ENCODE results near the gene CCDC148.
A peak's percentile ranks its signal among the peaks of the same experiment; 100 is the strongest.
"Not testable (repeated sequence)": the region's sequence is repeated elsewhere in the genome, so short reads cannot be mapped to it uniquely, and the experiment has no call there.

Gene CCDC148

DNA sequence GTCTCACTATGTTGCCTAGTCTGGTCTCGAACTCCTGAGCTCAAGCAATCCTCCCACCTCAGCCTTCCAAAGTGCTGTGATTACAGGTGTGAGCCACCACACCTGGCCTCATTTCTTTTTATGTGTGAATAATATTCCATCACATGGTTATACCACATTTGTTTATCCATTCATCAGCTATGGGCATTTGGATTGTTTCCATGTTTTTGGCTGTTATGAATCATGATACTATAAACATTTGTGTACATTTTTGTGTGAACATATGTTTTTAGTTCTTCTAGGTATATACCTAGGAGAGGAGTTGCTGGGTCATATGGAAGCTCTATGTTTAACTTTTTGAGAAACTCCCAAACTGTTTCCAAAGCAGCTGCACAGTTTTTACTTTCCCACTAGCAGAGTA is 24.6 kb upstream of the CCDC148 start:
- no peak for DNase-seq

DNA sequence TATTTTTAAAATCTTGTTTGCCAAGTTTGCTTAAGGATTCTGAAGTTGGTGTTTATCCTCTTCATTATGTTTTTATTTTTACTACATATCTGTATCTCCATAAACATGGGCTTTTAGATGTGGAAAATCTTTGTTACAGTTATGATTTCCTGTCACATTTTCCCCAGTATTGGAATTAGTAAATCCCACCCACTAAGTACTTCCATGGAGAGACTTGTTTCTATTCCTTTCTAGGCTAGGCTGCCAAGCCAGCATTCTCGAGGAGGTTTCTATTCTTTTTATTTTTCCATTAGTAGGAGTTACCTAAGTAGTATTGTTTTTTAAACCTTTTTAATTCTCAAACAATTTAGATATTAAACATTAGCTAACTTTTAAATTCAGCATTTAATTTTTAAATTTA is 22.3 kb upstream of the CCDC148 start:
- no peak for DNase-seq

DNA sequence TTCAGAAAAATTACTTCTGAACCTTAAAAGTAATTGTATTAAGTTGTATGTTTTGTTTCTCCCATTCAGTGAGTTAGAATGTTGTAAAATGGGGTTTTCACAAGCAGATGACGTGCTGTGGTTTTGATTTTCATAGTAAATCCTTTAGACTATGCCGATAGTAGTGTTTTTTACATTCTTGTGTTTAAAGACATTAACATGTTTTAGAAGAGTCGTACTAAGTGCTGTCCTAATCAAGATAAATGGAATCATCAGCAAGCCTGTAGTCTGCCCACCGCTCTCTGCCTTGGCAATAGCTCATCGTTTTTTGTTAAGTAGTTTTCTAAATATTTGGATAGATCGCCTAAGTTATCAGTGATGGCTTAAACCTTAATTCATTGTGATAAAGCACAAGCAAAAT is 21.7 kb upstream of the CCDC148 start:
- no peak for DNase-seq

DNA sequence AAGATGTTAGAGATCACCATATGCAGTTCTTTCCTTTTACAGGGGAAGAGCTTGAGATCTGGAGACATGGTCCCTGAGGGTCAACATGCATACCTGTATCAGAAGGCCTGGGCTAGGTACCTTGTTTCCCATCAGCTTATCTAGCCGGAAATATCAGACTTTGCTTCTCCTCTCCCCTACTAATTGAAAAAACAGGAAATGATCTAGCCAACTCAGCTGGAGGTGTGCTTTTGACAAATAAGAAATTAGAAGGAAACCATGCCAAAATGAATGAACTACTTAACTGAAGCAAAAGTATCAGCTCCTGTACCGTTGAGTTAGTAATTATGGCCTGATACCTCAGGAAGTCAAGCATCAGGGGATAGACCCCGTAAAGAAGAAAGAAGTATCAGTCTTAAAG is 20.6 kb upstream of the CCDC148 start:
- no peak for DNase-seq

DNA sequence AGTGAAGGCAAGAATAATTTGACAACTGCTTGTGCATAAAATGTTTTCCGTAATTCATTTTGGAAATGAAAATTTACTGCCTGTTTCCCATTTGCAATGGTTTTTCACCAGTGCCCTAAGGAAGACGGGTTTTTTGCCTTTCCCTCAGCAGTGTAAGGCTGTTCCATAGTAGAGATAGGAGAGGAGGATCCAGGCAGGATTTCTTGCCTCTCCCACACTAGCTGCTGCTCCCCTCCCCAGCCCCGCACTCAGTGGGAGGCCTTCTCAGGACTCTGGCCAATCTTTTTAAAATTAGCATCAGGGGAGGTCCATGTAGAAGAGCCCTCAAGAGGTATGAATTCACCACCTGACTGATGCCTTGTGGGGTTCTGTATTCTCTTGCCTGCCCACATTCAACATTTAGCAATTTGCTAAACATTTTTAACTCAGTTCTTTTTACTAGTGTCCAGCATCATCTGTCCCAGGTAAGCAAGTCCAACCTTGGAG is 18.0 kb upstream of the CCDC148 start:
- not testable (repeated sequence) for DNase-seq

DNA sequence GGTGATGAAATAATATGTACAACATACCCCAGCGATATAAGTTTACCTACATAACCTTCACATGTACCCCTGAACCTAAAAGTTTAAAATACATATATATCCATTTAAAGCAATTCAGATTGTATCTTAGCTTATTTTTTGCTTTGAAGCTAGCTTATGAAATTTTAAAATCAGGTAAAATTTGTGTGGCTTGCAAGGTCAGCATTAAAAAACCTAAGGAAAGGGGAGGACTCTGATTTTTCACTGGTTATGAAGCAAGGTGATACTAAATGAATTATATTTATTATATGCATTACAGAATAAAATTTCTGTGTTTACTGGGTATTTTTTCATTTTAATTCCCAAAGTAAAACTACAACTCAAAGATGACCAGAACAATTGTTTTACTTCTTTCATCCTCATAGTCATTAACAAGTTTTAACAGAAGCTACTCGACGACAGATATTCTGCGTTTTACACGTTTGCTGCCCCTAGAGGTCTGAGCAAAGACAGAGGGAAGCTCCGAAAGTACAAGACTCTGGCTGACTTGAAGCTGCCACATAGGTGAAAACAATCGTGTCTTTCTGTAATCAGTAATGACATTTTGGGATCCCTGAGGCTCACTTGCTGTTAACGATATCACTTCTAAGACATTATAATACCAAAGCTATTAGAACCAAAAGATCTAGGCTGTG is 17.3 kb upstream of the CCDC148 start:
- DNase-seq: no peak

DNA sequence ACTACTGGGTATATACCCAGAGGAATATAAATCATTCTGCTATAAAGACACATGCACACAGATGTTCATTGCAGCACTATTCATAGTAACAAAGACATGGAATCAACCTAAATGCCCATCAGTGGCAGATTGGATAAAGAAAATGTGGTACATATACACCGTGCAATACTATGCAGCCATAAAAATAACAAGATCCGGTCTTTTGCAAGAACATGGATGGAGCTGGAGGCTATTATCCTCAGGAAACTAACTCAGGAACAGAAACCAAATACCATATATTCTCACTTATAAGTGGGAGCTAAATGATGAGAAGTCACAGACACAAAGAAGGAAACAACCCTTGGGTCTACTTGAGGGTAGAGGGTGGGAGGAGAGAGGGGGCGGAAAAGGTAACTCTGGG is 16.7 kb upstream of the CCDC148 start:
- DNase-seq: not testable (repeated sequence)

DNA sequence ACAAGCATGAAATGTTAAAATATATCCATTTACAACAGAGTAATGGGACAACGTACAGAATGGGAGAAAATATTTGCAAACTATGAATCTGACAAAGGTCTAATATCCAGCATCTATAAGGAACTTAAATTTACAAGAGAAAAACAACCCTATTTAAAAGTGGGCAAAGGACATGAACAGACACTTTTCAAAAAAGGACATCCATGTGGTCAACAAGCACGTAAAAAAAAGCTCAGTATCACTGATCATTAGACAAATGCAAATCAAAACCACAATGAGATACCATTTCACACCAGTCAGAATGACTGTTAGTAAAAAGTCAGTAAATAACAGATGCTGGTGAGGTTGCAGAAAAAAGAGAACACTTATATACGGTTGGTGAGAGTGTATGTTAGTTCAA is 16.3 kb upstream of the CCDC148 start:
- DNase-seq: not testable (repeated sequence)

DNA sequence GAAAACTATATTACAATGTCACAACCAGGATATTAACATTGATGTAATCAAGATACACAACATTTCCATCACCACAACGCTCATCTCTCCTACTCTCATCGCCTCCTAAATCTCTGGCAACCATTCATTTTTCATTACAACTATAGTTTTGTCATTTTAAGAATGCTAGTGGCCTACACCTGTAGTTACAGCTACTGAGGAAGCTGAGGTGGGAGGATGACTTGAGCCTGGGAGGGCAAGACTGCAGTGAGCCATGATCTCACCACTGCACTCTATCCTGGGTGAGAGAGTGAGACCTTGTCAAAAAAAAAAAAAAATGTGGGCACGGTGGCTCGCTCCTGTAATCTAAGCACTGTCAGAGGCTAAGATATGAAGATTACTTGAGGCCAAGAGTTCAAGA is 10.7 kb upstream of the CCDC148 start:
- DNase-seq: no peak

DNA sequence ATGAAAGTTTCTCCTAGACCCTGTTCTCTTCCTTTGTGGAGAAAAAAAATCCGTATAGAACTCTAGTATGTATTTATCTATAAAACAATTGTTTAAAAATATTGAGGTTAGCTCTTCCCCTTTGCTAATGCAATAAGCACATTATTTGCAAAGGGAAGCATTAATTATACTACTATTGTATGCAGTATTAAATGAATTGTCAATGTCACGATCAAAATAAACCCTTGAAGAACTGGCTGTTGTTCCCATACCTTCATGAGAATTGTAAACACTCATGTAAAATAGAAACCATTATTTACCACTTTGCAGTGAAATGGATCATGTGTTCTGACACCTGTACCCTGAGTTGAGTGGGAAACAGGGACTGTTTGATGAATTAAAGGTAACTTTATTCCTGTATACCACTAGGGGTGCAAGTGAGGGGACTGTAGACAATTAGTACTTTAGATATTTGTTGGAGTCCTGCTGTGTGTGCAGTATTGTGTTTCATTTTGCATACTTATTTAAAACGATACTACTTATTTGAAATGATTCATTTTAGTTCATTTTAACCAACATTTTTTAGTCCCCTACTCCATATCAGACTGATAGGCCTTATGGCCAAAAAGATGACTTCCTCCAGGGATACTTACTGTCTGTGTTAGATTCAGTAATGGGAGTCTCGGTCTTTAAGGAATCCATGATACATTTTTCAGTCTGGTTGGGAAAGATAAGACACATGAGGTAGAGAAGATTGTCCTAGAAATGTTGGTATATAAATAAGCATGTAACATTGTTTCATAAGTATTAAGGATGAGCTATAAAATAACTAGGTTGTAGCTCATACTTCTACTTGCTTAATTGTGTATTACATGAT is 8.1 kb upstream of the CCDC148 start:
- DNase-seq: peak in 1 of 2 experiments; percentile 56

DNA sequence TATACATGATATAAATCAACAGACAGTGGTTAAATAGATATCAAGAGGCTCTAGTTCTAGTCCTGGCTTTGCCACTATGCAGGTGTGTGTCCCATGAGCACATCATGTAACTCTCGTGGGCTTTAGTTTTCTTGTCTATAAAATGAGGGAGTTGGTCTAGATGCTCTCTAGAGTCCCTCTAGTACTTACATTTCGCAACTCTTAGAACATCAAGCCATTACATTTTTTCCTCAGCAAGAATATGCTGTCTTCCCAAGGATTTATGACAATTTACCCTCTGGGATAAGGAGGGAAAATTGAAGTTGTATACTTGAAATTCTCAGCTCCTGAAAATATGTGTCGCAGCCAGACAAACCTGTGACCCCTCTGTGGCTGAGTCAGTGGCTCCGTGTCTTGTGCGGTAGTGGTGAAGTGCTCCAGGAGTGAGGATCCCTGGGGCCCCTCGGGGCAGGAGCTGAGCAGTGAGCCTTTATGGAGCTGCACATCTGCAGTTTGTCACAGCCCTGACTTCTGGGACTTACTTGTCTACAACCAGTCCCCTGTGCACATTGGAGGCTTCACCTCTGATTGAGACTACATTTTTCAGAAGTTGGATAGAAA is 7.0 kb upstream of the CCDC148 start:
- no peak for DNase-seq

DNA sequence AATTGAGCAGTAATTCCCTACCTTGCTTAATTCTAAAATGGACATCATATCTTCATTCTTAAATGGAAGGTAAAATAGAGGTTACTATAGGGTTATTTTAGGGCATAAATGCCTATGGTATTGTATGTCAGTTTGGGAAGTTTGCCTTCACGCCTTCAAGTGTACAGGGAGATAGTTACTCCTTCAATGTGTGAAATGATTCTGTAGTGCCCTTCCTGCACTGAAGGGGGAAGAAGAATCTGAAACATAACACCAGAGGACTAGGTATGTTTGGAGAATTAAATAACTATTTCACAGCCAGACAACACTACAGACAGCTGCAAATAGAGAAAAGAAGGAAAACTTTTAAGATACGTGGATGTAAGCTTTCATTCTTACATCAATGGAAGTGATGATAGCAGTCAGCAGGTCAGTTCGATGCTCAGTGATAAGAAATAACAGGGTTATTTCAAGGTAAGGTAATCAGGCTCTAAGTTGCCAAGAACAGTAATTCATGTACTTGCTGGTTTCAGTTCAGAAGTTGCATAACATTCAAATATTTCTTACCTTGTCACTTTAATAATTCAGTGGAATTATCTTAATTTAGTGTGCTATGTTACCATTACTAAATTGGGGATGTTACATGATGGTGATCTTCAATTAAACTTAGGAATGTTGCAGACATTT is 4.2 kb upstream of the CCDC148 start:
- peak in 1 of 2 experiments; percentile 6 for DNase-seq

DNA sequence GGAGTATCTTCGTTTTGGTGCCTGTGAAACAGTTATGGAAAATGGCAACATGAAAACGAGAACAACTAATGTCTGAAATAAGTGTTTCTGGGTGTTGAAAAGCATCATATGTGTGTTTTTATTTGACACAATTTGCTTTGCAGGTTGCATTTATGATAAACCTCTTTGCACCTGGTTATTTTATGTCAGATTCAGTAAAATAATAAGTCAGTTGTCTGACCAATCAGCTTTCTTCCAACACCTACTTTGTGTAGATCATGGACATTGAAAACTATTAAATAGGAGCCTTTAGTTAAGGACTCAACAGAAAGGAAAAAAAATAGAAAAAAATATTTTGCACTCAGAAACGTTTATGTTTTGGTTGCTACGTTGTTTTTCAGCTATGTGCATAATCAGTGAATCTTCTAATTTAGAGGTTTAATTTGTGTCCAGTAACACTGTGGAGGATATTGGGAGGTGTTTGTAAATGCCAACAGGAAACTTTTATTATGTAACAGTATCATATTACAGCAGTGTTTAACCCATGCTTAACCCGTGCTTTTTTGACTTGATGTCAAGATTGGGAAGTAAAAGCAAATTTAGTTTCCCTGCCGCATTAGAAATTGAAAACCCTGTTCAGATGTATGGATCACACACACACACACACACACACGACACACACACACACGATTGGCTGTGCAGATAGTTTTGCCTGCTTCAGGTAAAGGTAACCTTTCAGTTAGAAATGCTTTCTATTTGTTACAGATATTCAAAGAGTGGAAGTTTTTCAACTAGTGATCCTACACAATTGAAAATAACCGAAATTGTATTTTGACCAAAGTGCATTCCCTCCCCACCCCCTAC is 2.8 kb upstream of the CCDC148 start:
- peak in 1 of 2 experiments; percentile 32 for DNase-seq

DNA sequence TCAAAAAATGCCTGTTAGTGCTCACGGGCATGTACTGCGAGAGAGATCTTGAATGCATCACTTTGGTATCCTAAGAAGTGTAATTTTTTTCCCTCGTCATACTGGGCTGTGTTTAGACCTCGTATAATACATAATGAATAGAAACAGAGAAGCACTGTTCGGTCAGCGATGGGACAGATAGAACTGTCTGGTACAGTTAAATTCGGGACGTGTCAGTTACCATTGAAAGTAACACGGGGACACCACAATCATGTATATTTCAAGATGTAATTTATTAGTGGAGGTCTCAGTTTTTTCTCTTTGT is 2.0 kb upstream of the CCDC148 start:
- peak in 1 of 2 experiments; percentile 34 for DNase-seq

DNA sequence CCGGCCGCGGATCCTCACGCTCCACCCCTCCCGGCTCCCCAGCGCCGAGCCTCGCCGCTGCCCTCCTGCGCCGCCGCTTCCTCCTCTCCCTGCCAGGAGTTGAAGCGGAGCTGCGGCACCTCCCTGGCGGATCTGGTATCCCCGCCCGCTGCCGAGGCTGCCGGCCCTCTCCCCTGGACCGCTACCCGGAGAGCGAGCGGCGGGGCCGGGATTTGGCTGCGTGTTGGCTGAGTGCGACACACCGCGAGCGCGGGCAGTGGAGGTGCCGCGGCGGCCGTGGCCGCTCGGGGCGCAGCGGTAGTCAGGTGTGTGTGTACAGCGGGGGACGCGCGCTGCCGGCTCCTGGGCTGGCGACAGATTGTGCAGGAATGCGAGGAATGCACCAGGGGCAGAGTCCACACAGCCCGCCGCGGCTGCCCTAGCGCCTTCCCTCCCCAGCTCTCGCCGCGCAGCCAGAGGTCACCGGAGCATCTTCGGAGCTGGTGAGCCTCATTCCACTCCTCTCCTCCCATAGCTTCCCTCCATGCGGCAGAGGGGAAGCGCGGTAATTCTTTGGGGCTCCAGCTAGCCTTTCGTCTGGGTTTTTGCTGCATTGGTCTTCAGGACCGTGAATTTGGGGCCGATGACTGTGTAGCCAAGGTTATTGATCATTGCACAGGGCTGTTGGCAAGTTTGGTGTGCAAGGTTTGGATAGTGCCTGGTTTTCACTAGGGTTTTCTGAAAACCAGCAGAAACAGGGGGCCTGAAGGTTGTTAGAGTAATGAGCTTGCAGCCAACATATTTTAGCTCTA is 1.5 kb upstream of the CCDC148 start:
- DNase-seq: peak; percentile 80 to 88

DNA sequence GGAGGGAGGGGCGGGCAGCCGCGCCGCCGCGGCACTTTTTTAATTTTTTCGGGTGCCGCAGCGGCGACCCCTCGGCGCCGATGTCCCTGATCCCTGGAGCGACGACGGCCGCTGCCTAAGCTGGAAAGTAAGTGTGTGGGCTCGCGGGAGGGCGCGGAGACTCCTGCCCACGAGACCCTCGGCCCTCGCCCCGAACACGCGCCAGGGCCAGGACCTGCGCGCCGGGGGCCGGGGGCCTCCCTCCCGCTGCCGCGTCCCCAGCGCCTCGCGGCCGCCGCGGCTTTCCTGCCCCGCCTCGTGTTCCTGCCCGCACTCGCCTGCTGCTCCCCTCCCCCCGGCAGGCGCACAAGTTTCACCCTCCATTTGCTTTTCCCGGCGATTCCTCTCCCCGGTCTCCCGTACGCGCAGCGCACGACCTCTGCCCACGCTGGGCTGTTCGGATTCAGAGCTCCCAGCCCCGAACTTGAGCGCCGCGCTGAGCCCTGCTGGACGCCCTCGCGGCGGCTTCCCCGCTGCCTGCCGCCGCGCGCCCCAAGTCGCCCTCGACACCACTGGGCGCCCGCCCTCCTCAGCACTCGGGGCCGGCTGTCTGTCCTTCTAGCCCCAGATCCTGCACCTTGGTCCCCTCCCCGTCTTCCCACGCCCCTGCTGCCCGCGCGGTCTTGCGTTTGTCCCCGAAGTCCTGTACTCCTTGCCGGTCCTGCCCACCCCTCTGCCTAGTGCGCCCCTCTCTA is 706 bp upstream of the CCDC148 start:
- DNase-seq: peak; percentile 74 to 83

DNA sequence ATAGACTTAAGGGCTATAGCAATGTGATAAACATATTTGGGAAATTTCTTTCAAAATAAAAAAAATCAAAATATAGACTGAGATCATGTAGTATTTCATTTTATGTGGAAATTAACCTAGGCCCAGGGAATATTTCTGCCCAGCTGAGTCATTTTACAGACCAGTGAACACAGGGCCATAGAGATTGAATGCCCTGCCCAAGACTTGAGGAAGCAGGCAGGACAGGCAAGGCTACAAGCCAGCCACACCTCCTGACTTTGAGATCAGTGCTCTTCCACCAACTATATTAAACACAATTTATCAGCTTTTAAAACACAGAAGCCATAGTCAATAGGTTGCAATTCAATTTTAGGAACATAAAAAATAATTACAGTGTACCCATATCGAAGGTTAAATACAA is 12.9 kb downstream of the CCDC148 start:
- no peak for DNase-seq

DNA sequence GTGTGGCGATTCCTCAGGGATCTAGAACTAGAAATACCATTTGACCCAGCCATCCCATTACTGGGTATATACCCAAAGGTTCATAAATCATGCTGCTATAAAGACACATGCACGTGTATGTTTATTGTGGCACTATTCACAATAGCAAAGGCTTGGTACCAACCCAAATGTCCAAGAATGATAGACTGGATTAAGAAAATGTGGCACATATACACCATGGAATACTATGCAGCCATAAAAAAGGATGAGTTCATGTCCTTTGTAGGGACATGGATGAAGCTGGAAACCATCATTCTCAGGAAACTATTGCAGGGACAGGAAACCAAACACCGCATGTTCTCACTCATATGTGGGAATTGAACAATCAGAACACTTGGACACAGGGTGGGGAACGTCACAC is 17.5 kb downstream of the CCDC148 start:
- DNase-seq: not testable (repeated sequence)

DNA sequence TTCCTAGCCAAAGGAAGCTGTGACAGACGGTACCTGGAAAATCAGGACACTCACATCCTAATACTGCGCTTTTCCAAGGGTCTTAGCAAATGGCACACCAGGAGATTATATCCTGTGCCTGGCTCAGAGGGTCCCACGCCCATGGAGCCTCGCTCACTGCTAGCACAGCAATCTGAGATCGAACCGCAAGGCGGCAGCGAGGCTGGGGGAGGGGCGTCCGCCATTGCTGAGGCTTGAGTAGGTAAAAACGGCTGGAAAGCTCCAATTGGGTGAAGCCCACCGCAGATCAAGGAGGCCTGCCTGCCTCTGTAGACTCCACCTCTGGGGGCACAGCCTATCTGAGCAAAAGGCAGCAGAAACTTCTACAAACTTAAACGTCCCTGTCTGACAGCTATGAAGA is 22.8 kb downstream of the CCDC148 start:
- DNase-seq: not testable (repeated sequence)

DNA sequence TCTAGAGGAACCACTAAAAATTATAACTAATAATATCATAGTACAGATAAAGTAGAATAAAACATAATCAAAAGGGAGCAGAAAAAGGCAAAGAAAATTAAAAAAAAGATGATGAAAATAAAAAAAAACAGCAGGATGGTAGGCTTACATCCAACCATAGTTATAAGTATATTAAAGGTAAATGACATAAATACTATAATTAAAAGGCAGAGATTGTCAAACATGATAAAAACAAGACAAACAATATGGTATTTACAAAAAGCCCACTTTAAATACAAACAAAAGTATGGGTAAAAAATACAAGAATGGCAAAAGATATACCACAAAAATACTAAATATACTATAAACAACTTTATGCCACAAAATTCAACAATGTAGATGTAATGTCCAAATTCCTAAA is 24.4 kb downstream of the CCDC148 start:
- no peak for DNase-seq

DNA sequence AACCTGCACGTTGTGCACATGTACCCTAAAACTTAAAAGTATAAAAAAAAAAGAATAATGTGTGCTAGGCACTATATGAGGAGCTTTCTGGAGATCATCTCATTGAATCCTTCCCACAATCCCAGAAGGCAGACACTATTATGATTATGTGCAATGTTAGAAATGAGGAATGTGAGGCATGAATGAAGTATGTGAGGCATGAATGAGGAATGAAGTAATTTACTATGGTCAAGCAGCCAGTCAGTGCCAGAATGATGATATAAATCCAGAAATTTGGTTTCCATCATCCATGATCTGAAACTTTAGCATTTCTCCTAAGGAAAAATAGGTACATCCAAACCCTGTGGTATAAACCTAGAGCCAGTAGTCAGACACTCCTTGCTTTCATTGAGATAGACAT is 42.0 kb downstream of the CCDC148 start:
- no peak for DNase-seq
